K562 (cell line): Measurements from ENCODE around the gene AIFM3. TPM values are rescaled to one million over a fixed set of nuclear protein-coding genes. Genes with fewer than 3 reads are reported as not detected.

ENCODE experiments used
- ATF7 ChIP-seq: fragments of 450-650 bp; IDR thresholded peaks from 2 replicates; pipeline ENCODE4 v1.7.1; 2014; ENCODE audit warnings: mild to moderate bottlenecking, moderate library complexity
- CXXC5 ChIP-seq: fragments of 250-450 bp; sonication (Bioruptor Pico); IDR thresholded peaks from 2 replicates; pipeline ENCODE4 v1.8.0; 2022; ENCODE audit warnings: inconsistent platforms, mild to moderate bottlenecking, moderate library complexity
- FOXO4 ChIP-seq: fragments of 450-650 bp; formaldehyde crosslinking; IDR thresholded peaks from 2 replicates; pipeline ENCODE4 v1.4.0; 2020; ENCODE audit warnings: mild to moderate bottlenecking, moderate library complexity
- PHF20 ChIP-seq: fragments of 450-650 bp; IDR thresholded peaks from 2 replicates; pipeline ENCODE4 v1.6.1; 2018; ENCODE audit not compliant: partially characterized antibody
- SMARCA4 ChIP-seq: fragments of 450-650 bp; IDR thresholded peaks from 2 replicates; pipeline ENCODE4 v1.6.1; 2016
- TBL1XR1 ChIP-seq, 2 experiments: IDR thresholded peaks; 2 replicates each; pipeline ENCODE4 v1.6.1; 2012; ENCODE audit warnings: improper control_type of control experiment in 2 of 2, low read length in 2 of 2, mild to moderate bottlenecking in 1 of 2
- TFE3 ChIP-seq: fragments of 450-650 bp; formaldehyde crosslinking; IDR thresholded peaks from 2 replicates; pipeline ENCODE4 v1.4.0; 2020; ENCODE audit warnings: mild to moderate bottlenecking, mixed read lengths
- THRB ChIP-seq: fragments of 450-650 bp; formaldehyde crosslinking; conservative IDR thresholded peaks from 2 replicates; pipeline ENCODE4 v1.4.0; 2022; ENCODE audit warnings: mild to moderate bottlenecking, missing genetic modification characterization
- TRIM28 ChIP-seq: fragments of 450-650 bp; IDR thresholded peaks from 2 replicates; pipeline ENCODE4 v1.6.1; 2017
- ZNF232 ChIP-seq: sonication (generic); formaldehyde crosslinking; IDR thresholded peaks from 2 replicates; pipeline ENCODE4 v1.8.0; 2022; ENCODE audit warnings: mild to moderate bottlenecking, missing genetic modification reagents
- ZNF449 ChIP-seq: fragments of 250-450 bp; sonication (Bioruptor Pico); IDR thresholded peaks from 2 replicates; pipeline ENCODE4 v1.8.0; 2022; ENCODE audit warnings: moderate library complexity, mild to moderate bottlenecking, inconsistent platforms
- ZNF76 ChIP-seq: fragments of 250-450 bp; sonication (Bioruptor Pico); IDR thresholded peaks from 2 replicates; pipeline ENCODE4 v1.4.0; 2020; ENCODE audit warnings: mild to moderate bottlenecking, moderate library complexity, borderline replicate concordance
- polyA plus RNA-seq, 8 experiments: library from polyadenylated mRNA; depleted of rRNA in 4 of 8; stranded (reverse) in 5 of 8; unstranded in 3 of 8; fragments of >200 nt; fragmentation: Nextera tagmentation in 2 of 8; fragmentation: Illumina TruSeq in 1 of 8; extraction: Ambion mirVana in 2 of 8; extraction: Trizol in 1 of 8; gene quantifications; 2 replicates each; pipeline versions ENCODE4 v1.2.1 to v1.2.3, GENCODE V29; 2011 to 2014; ENCODE audit warnings: inconsistent platforms in 1 of 8, missing spikeins in 1 of 8
- total RNA-seq, 7 experiments: library from RNA; depleted of rRNA in 6 of 7; stranded (reverse); fragments of >200 nt in 6 of 7; fragmentation: Illumina TruSeq in 2 of 7; extraction: Trizol in 2 of 7; gene quantifications; 2 replicates each; pipeline versions ENCODE4 v1.2.1 to v1.2.3, GENCODE V29; 2011 to 2021; ENCODE audit warnings: low replicate concordance in 1 of 7
- TF ChIP-seq, protein P1 (sequence below): fragments of 450-650 bp; formaldehyde crosslinking; IDR thresholded peaks from 2 replicates; pipeline ENCODE4 v1.4.0; 2022; ENCODE audit warnings: missing genetic modification characterization
- TF ChIP-seq, protein P2 (sequence below): sonication (generic); formaldehyde crosslinking; IDR thresholded peaks from 2 replicates; pipeline ENCODE4 v1.8.1; 2023; ENCODE audit warnings: mild to moderate bottlenecking, missing genetic modification reagents
- TF ChIP-seq, protein P3 (sequence below): fragments of 250-450 bp; sonication (Bioruptor Pico); IDR thresholded peaks from 2 replicates; pipeline ENCODE4 v1.5.1; 2021; ENCODE audit warnings: mild to moderate bottlenecking

AIFM3 gene
- total and polyA plus RNA-seq, 9 of the 15 experiments (the other 6 are each of a cell fraction or from before 2014, with no cell fraction given) = 0.03 to 0.20 (median 0.07) TPM; not detected in 1

DNA sequence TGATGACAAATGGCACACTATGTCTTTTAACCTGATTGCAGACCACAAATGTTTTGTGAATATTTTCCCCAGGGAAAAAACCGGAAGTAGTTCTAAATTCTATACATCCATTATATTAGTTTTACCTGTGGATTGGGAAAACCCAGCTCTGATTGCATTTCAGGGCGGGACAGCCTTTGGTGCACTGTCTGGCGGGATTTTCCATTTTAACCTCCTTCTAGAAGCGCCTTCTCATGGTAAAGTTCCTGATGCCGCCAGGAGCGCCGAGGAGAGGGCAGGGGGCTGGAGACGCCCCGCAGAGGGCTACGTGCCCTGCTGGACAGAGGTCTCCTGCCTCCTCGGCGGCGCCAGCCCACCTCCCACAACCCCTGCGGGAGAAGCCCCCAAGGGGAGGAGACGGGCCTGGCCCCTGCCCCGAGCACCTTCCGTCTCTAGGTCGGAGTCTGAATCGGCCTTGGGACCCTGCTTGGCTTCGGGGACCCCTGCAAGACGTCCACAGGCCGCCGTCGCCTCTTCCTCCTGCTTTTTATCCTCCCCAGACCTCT is 46.7 kb downstream of the AIFM3 start (continued):
- TF ChIP-seq ZNF232 (CRISPR knock-in tag) (no peak), ZNF449 (no peak), PHF20 (no peak), THRB (CRISPR knock-in tag) (peak; percentile 80), ATF7 (no peak), SMARCA4 (no peak), CXXC5 (CRISPR knock-in tag) (no peak), TRIM28 (no peak), FOXO4 (CRISPR knock-in tag) (peak; percentile 90; the same call in 1 of the 2 replicates), ZNF76 (CRISPR knock-in tag) (peak; percentile 91), TBL1XR1 (IDR thresholded peaks at IDR 0.05; ENCODE audit: low read length in 2 of 2) (no peak), TFE3 (CRISPR knock-in tag) (peak; percentile 41)
- TF ChIP-seq, protein P1, sequence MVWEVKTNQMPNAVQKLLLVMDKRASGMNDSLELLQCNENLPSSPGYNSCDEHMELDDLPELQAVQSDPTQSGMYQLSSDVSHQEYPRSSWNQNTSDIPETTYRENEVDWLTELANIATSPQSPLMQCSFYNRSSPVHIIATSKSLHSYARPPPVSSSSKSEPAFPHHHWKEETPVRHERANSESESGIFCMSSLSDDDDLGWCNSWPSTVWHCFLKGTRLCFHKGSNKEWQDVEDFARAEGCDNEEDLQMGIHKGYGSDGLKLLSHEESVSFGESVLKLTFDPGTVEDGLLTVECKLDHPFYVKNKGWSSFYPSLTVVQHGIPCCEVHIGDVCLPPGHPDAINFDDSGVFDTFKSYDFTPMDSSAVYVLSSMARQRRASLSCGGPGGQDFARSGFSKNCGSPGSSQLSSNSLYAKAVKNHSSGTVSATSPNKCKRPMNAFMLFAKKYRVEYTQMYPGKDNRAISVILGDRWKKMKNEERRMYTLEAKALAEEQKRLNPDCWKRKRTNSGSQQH (CRISPR knock-in tag) = peak; percentile 83
- TF ChIP-seq, protein P2, sequence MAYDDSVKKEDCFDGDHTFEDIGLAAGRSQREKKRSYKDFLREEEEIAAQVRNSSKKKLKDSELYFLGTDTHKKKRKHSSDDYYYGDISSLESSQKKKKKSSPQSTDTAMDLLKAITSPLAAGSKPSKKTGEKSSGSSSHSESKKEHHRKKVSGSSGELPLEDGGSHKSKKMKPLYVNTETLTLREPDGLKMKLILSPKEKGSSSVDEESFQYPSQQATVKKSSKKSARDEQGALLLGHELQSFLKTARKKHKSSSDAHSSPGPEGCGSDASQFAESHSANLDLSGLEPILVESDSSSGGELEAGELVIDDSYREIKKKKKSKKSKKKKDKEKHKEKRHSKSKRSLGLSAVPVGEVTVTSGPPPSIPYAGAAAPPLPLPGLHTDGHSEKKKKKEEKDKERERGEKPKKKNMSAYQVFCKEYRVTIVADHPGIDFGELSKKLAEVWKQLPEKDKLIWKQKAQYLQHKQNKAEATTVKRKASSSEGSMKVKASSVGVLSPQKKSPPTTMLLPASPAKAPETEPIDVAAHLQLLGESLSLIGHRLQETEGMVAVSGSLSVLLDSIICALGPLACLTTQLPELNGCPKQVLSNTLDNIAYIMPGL (CRISPR knock-in tag) = no peak; the same call in 1 of the 2 replicates
- TF ChIP-seq, protein P3, sequence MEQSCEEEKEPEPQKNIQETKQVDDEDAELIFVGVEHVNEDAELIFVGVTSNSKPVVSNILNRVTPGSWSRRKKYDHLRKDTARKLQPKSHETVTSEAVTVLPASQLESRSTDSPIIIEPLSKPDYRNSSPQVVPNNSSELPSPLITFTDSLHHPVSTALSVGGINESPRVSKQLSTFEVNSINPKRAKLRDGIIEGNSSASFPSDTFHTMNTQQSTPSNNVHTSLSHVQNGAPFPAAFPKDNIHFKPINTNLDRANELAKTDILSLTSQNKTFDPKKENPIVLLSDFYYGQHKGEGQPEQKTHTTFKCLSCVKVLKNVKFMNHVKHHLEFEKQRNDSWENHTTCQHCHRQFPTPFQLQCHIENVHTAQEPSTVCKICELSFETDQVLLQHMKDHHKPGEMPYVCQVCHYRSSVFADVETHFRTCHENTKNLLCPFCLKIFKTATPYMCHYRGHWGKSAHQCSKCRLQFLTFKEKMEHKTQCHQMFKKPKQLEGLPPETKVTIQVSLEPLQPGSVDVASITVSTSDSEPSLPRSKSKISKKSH = no peak
